HG02642 (cell line): ENCODE results near the gene PRPF40A.

Experiments used
- ATAC-seq: cut with Tn5 transposase; IDR thresholded peaks from one replicate; pipeline ENCODE4 v1.9.1; 2021; ENCODE audit warnings: mild to moderate bottlenecking; ENCODE audit not compliant: unreplicated experiment, poor library complexity

Gene PRPF40A

DNA sequence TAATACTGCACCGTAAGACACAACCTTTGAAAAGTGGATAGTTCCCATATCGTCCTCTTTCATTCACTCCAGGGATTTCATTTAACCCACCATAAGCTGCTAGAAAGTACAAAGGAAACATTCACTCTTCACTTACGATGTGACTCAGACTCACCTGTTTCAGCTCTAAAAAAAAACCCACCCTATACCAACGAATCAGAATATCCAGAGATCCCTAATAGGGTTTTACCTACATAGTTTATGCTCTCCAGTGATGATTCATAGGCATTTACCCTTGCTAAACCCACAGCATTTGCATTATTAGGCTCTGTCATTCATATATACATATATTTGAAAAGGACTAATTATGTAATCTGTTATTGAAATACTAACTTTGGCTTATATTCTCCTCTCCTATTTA, 60.2 kb downstream of the PRPF40A start:
- peak; percentile 76 for ATAC-seq

GRCh38 chr2:152655880-152656279, 61.4 kb downstream of the PRPF40A start:
- ATAC-seq, result no peak

GRCh38 chr2:152651834-152652233, 65.4 kb downstream of the PRPF40A start:
- ATAC-seq, result no peak

DNA sequence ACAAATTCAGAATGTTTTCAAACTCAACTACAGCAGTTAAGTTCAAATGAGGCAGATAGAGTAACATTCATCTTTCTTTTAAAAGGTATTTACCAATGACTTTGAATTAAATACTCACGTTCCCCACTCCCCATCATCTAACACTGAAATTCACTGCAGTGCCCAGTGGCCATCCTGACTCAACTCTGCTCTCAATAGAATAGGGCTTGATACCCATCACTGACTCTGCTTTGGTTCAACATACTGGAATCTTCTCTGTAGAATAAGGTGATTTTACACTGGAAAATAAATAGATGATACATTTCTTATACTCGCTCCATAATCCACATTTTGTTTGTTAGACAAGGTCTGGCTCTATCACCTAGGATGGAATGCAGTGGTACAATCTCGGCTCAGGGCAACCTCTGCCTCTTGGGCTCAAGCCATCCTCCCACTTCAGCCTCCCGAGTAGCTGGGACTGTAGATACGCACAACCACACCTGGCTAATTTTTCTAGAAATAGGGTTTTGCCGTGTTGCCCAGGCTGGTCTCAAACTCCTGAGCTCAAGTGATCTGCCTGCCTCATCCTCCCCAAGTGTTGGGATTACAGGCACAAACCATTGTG, 66.4 kb downstream of the PRPF40A start:
- no peak for ATAC-seq

DNA sequence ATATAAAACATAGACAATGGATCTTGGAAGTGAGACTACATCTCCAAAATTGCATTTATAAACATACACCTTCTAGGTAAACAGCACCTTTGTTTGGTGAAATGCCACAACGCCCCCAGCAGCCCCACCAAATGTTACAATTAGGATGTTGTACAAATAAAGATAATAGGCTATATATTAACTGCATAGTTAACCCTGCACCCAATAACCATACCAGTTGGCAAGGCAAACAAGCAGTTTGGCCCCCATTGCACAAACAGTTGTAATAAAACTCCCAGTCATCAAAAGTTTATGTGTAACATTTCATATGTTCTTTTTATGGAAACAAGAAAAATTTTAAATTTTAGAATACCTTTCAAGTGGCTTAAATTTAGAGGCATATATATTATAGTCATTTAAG, 67.3 kb downstream of the PRPF40A start:
- no peak for ATAC-seq

DNA sequence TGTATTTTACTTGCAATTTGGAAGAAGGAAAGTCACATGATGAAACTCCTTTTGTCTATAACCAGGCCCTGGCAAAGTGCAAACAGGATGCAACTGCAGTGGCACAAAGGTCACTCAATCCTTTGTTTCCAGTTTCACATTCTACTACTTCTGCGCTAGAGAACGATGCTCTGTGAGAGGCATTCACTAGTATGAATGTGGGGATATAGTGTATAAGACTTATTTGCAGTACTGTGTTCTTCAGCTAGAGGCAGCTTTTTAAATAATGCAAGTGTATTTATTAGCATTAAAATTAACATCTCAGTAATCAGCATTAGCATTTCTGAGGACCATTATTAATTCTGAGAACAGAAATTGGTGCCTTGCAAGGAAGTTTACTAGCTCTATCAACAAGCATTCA, 68.9 kb downstream of the PRPF40A start:
- no peak for ATAC-seq

- no peak for ATAC-seq
Observed at GRCh38 chr2:152647552-152647951, 69.7 kb downstream of the PRPF40A start.

DNA sequence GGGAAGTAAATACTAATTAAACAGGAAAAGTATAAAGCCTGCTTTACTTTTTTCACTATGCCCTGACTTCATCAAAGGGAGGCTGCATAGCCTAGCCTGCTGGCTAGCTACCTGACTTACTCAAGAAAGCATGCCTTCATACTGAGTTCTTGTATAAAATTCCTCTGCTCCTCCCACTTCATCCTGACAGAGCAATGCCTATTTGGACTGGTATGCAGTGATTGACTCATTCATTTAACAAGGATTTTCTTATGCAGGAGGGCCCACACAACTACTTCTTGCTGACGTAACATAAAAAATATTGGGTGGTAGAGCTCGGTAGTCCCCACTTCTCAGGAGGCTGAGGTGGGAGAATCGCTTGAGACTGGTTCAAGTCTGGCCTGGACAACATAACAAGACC, 70.5 kb downstream of the PRPF40A start:
- ATAC-seq, result no peak

GRCh38 chr2:152646264-152646663, 71.0 kb downstream of the PRPF40A start:
- no peak for ATAC-seq

GRCh38 chr2:152644189-152644873, 72.9 kb downstream of the PRPF40A start:
- ATAC-seq, result no peak

DNA sequence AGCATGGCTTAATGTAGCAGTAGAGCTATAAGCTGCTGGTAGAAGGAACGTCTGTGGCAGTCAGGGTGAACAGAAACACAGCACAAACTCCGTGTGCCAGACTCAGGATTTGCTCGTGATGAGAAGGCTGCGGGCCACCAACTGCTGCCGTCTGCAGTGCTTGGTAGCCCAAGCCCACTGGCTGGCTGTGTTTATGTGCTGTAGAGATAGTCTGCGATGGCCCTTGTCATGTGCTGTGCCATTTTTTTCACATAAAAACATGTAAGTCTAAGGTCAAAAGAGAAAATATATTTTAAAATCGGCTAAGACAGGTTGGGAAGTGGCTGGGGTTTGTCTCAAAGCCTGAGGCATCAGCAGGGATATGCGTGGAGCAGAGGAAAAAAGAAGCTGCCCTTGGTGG, 78.7 kb downstream of the PRPF40A start:
- no peak for ATAC-seq

DNA sequence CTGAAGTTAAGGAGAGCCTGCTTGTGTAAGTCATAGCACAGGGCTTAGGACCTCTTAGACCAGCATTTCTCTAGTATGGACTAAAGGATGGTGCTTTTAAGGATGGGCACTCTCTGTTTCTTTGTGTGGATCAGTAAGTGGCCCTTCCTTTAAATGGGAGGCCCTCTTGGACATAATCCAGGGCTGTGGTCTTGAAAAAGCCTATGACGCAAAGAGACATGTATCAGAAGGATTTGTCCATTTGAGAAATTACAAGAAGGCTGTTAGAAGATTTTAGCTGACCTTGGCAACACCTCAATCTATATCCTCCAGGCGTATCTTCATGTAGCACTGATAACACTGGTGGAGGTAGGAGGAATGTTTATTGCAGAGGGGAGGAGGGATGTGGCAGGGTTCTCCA, 79.2 kb downstream of the PRPF40A start:
- no peak for ATAC-seq

GRCh38 chr2:152637251-152637650, 80.0 kb downstream of the PRPF40A start:
- ATAC-seq, result no peak

GRCh38 chr2:152635635-152636298, 81.5 kb downstream of the PRPF40A start:
- peak; percentile 74 for ATAC-seq

- no peak for ATAC-seq
Observed at GRCh38 chr2:152632736-152633135, 84.5 kb downstream of the PRPF40A start.

DNA sequence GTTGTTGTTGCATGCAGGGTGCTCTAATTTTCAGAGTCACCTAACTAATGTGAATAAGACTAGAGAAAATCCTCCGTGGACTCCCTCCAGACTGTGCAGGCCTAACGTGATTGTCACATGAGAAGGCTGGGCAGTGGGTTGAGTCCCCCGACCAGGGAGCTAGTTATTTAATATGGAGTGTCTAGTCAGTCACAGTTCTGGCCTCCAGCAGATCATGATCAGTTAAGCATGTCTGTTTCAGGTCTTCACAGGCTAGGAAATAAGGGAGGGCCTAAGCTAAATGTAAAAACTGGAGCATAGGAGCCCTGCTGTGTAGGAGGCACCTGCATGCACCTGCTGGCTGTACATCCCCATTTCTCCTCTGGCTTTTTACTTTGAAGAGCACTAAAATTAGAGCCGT, 86.8 kb downstream of the PRPF40A start:
- no peak for ATAC-seq

DNA sequence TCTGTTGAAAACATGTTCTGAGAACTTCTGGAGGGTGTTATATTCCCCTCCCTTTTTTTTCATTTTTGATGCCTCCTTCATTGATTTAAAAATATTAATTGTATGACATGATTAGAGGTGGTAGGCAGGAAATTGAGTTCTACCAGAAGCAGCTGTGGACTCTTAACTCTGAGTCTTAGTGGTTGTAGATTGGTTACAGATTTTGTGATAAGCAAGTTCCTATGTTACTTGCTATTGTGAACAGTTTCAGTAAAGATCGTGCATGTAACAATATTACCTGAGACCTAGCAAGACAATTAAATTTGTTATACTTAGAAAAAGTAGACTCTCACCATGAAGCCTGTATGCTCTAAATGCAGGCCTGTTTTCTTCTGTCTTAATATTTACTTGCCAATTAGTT, 88.1 kb downstream of the PRPF40A start:
- no peak for ATAC-seq

DNA sequence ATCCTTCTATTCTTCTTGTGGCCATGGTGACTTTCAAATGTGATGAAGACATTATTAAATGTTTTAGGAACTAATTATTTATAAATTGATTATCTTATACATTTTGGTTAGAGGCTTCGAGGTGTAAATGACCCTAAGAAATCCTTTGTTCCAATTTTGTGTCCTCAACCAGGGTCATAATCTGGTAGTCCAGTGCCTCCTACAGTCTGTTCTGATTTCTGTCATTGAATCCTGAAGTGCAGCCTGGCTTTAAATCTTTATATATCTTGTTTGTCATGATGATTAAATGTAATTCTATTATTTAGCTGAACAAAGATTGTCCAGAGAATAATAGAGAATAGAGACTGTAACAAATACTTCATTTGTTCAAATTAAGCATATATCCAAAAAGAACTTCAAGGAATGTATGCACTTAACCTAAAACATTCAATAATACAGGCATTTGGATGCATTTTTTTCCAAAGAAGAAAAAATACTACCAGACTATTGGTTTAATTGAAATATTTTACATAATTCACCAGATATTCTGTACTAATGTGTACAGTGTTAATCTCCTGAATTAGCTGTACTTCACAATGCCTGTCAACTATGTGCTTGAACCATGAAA, 89.8 kb downstream of the PRPF40A start:
- no peak for ATAC-seq

- ATAC-seq, result no peak
Observed at GRCh38 chr2:152626911-152627339, 90.3 kb downstream of the PRPF40A start.

GRCh38 chr2:152624805-152625204, 92.5 kb downstream of the PRPF40A start:
- no peak for ATAC-seq

DNA sequence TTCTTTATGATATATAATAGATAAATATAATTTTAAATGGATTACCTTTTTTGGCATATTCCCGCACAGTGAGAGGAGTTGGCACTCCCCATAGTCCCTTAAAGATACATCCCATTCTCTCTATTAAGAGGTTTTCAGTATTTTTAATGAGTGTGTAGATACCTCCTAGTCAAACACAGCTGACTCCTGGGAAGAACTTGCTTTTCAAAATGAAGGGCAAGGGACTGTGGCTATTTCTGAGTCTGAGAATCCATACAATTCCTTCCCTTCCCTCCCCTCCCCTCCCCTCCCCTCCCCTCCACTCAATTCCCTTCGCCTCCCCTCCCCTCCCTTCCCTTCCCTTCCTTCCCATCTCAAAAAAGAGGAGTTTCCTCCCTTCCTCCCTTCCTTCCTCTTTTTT, 93.5 kb downstream of the PRPF40A start:
- ATAC-seq, result no peak
